Measurements from ENCODE around the gene CLSTN2. TPM values are rescaled to one million over a fixed set of nuclear protein-coding genes. Genes with fewer than 3 reads are reported as not detected.
A peak's percentile ranks its signal among the peaks of the same experiment; 100 is the strongest.

Gene CLSTN2
- total and polyA plus RNA-seq, 10 donors, result 0.02 to 0.22 (median 0.13) TPM; not detected in 1

- intact Hi-C loops (cut with DNase I; ENCODE audit: low total_unique reads), result loop anchor here (10.0 kb wide), 1 partner anchor 929 kb away; no protein-coding TSS in a partner anchor
- Histone ChIP-seq H3K27me3 (replicated peaks in 1 of 7) (peaks cover 0 to 73% (median 49%) of the 10 kb centered on the region in 7 donors), H3K4me3 (peak overlapping the region in 7 of 8 donors; percentile 27 to 65 (median 31)), H3K4me1 (peaks cover 7 to 25% (median 22%) of the 10 kb centered on the region in 6 donors), H3K27ac (no peak overlapping the region), H3K9me3 (no peaks in the 10 kb centered on the region), H3K36me3 (no peaks in the 10 kb centered on the region)
- TF ChIP-seq POLR2AphosphoS5 (IDR thresholded peaks at IDR 0.05), result no peak
- no peak for TF ChIP-seq POLR2A (IDR thresholded peaks at IDR 0.05)
- no peak for TF ChIP-seq CTCF (IDR thresholded peaks at IDR 0.05 in 8 of 11, conservative IDR thresholded peaks at IDR 0.05 in 3 of 11)
- 4 to 5% (median 4%) methylated on average over 29 to 42 of the region's 42 CpGs for WGBS, 5 donors
- no peak for DNase-seq
These were observed 1.2 kb downstream of the CLSTN2 start for GRCh38 chr3:139935866-139936817.

- DNase-seq, result no peak
- peaks cover 0 to 85% (median 49%) of the 10 kb centered on the region in 7 donors for H3K27me3 ChIP-seq (replicated peaks in 1 of 7)
- no peak overlapping the region for H3K4me3 ChIP-seq
- WGBS, 5 donors, result 6 to 15% (median 7%) methylated on average over 8 of the region's 8 CpGs
- H3K9me3 ChIP-seq, result no peaks in the 10 kb centered on the region
- TF ChIP-seq POLR2AphosphoS5 (IDR thresholded peaks at IDR 0.05), result no peak
- peak in 8 of 11 experiments; percentile 19 to 66 (median 42) for TF ChIP-seq CTCF (IDR thresholded peaks at IDR 0.05 in 8 of 11, conservative IDR thresholded peaks at IDR 0.05 in 3 of 11)
- intact Hi-C loops (cut with DNase I; ENCODE audit: low total_unique reads), result loop anchor here (10.0 kb wide), 1 partner anchor 927 kb away; no protein-coding TSS in a partner anchor
- H3K4me1 ChIP-seq, result peaks cover 7 to 25% (median 22%) of the 10 kb centered on the region in 6 donors
- no peaks in the 10 kb centered on the region for H3K36me3 ChIP-seq
- no peak overlapping the region for H3K27ac ChIP-seq
These were observed 2.8 kb downstream of the CLSTN2 start for GRCh38 chr3:139937674-139938279.

- Histone ChIP-seq H3K4me3 (no peak overlapping the region), H3K27ac (no peak overlapping the region), H3K9me3 (no peaks in the 10 kb centered on the region), H3K36me3 (no peaks in the 10 kb centered on the region), H3K27me3 (replicated peaks in 1 of 7) (peaks cover 0 to 73% (median 33%) of the 10 kb centered on the region in 7 donors), H3K4me1 (peaks cover 7 to 21% (median 18%) of the 10 kb centered on the region in 6 donors)
- WGBS, 5 donors, result 85 to 89% (median 89%) methylated on average over 2 of the region's 2 CpGs
- no peak for DNase-seq
- intact Hi-C loops (cut with DNase I; ENCODE audit: low total_unique reads), result loop anchor here (10.0 kb wide), 1 partner anchor 925 kb away; no protein-coding TSS in a partner anchor
- no peak for TF ChIP-seq POLR2AphosphoS5 (IDR thresholded peaks at IDR 0.05)
- TF ChIP-seq CTCF (IDR thresholded peaks at IDR 0.05 in 8 of 11, conservative IDR thresholded peaks at IDR 0.05 in 3 of 11), result no peak
- TF ChIP-seq POLR2A (IDR thresholded peaks at IDR 0.05), result no peak
These were observed 4.8 kb downstream of the CLSTN2 start for GRCh38 chr3:139939681-139940190.
